Caco-2 (cell line): ENCODE results near the gene PLEKHA1. TPM values are rescaled to one million over a fixed set of nuclear protein-coding genes. Genes with fewer than 3 reads are reported as not detected.

ENCODE experiments used
- BruUV-seq: library from RNA; stranded (reverse); fragments of 400-500 nt; replicated peaks from 2 replicates; lab custom pipeline; 2021; lab: Mats Ljungman, UMichigan
- CTCF ChIA-PET: fragments of 300-600 bp; sonication (Branson Sonifier 250); formaldehyde crosslinking; loops from one replicate; lab custom pipeline; 2022; ENCODE audit warnings: antibody characterized with exemption; lab: Charles Lee
- POLR2A ChIA-PET: fragments of 300-600 bp; sonication (Branson Sonifier 250); formaldehyde crosslinking; loops from one replicate; lab custom pipeline; 2022; ENCODE audit warnings: antibody characterized with exemption; lab: Charles Lee
- DNase-seq, 2 experiments: peaks; one replicate each; pipeline versions ENCODE4 v3.0.0 to v3.0.0-alpha.2; 2020 to 2022
- H3K27me3 ChIP-seq: replicated peaks from 2 replicates; pipeline ENCODE4 v1.6.0; 2011; ENCODE audit warnings: low read length; ENCODE audit not compliant: control insufficient read depth, insufficient read depth
- H3K36me3 ChIP-seq: 2 replicates; pipeline ENCODE4 v1.5.1; 2011; ENCODE audit warnings: low read length; ENCODE audit not compliant: control insufficient read depth, insufficient read depth
- H3K4me1 ChIP-seq: fragments of 250-450 bp; sonication (Bioruptor Pico); 2 replicates; pipeline ENCODE4 v1.5.1; 2020; ENCODE audit warnings: mild to moderate bottlenecking
- H3K4me3 ChIP-seq: 2 replicates; pipeline ENCODE4 v1.5.1; 2011; ENCODE audit warnings: low read depth, mild to moderate bottlenecking, control low read depth, low read length
- H3K9me3 ChIP-seq: fragments of 250-450 bp; sonication (Bioruptor Pico); 2 replicates; pipeline ENCODE4 v1.5.1; 2020; ENCODE audit warnings: mild to moderate bottlenecking, moderate library complexity
- H3K27ac Mint-ChIP-seq: one replicate; pipeline ENCODE4 v1.8.0; 2022; ENCODE audit warnings: mixed read lengths; ENCODE audit not compliant: unreplicated experiment
- H3K27me3 Mint-ChIP-seq: one replicate; pipeline ENCODE4 v1.8.0; 2022; ENCODE audit warnings: mixed read lengths; ENCODE audit not compliant: insufficient read depth, unreplicated experiment
- H3K36me3 Mint-ChIP-seq: one replicate; pipeline ENCODE4 v1.8.0; 2022; ENCODE audit warnings: mild to moderate bottlenecking, mixed read lengths; ENCODE audit not compliant: insufficient read depth, unreplicated experiment
- H3K4me1 Mint-ChIP-seq: one replicate; pipeline ENCODE4 v1.8.0; 2022; ENCODE audit warnings: low read depth, mixed read lengths; ENCODE audit not compliant: unreplicated experiment
- H3K4me3 Mint-ChIP-seq: one replicate; pipeline ENCODE4 v1.8.0; 2022; ENCODE audit warnings: mild to moderate bottlenecking, moderate library complexity, mixed read lengths; ENCODE audit not compliant: unreplicated experiment
- H3K9me3 Mint-ChIP-seq: one replicate; pipeline ENCODE4 v1.8.0; 2022; ENCODE audit warnings: mixed read lengths; ENCODE audit not compliant: unreplicated experiment
- CTCF ChIP-seq, 2 experiments: fragments of 200-600 bp in 1 of 2; IDR thresholded peaks; 1 replicate in 1 of 2; 2 replicates in 1 of 2; pipeline versions ENCODE4 v1.5.1 to v1.8.0; 2011 to 2022; ENCODE audit warnings: antibody characterized with exemption in 1 of 2, control low read depth in 1 of 2, inconsistent platforms in 1 of 2, low read depth in 1 of 2, low read length in 1 of 2, mild to moderate bottlenecking in 1 of 2, moderate library complexity in 1 of 2; ENCODE audit not compliant: insufficient read depth in 1 of 2, severe bottlenecking in 1 of 2, unreplicated experiment in 1 of 2
- intact Hi-C: fragments of 100-400 bp; cut with micrococcal nuclease; formaldehyde crosslinking; loops from one replicate; pipeline ENCODE4 v1.10.0; 2022; ENCODE audit not compliant: unreplicated experiment
- total RNA-seq: library from RNA; stranded (reverse); gene quantifications from 2 replicates; pipeline ENCODE4 v1.2.3, GENCODE V29; 2022

Gene PLEKHA1
- total RNA-seq, 1 experiment from 2014 or later = 48.4 TPM

GRCh38 chr10:122329416-122329815, 45.1 kb upstream of the PLEKHA1 start:
- Mint-ChIP-seq H3K36me3 (no peaks in the 10 kb centered on the region), H3K9me3 (peaks cover 9% of the 10 kb centered on the region)
- intact Hi-C loops = no loop called here

GRCh38 chr10:122331100-122331499, 43.4 kb upstream of the PLEKHA1 start:
- peaks cover 16% of the 10 kb centered on the region for H3K4me1 Mint-ChIP-seq
- POLR2A ChIA-PET = no interaction called here

More at GRCh38 chr10:122329416-122329815, 45.1 kb upstream of the PLEKHA1 start:
- Mint-ChIP-seq H3K27me3 (no peaks in the 10 kb centered on the region), H3K4me1 (peaks cover 16% of the 10 kb centered on the region), H3K27ac (no peak overlapping the region), H3K4me3 (no peak overlapping the region)
- ChIA-PET POLR2A (no interaction called here), CTCF (no interaction called here)
- no TSS peak for BruUV-seq
- Histone ChIP-seq H3K36me3 (no peaks in the 10 kb centered on the region), H3K4me3 (no peak overlapping the region), H3K4me1 (peaks cover 15% of the 10 kb centered on the region; the same call in 1 of the 2 replicates), H3K27me3 (no peaks in the 10 kb centered on the region), H3K9me3 (no peaks in the 10 kb centered on the region)
- TF ChIP-seq CTCF (IDR thresholded peaks at IDR 0.05; ENCODE audit: insufficient read depth in 1 of 2, low read depth in 1 of 2, low read length in 1 of 2, severe bottlenecking in 1 of 2, unreplicated experiment in 1 of 2) = no peak
- no peak for DNase-seq

More at GRCh38 chr10:122331100-122331499, 43.4 kb upstream of the PLEKHA1 start:
- no peaks in the 10 kb centered on the region for H3K9me3 Mint-ChIP-seq
- DNase-seq = no peak
- H3K27ac Mint-ChIP-seq = peak overlapping the region; percentile 27
- Histone ChIP-seq H3K9me3 (no peaks in the 10 kb centered on the region), H3K27me3 (no peaks in the 10 kb centered on the region), H3K4me1 (peaks cover 15% of the 10 kb centered on the region; the same call in 1 of the 2 replicates), H3K4me3 (no peak overlapping the region), H3K36me3 (no peaks in the 10 kb centered on the region)
- H3K27me3 Mint-ChIP-seq = no peaks in the 10 kb centered on the region
- TF ChIP-seq CTCF (IDR thresholded peaks at IDR 0.05; ENCODE audit: insufficient read depth in 1 of 2, low read depth in 1 of 2, low read length in 1 of 2, severe bottlenecking in 1 of 2, unreplicated experiment in 1 of 2) = no peak
- intact Hi-C loops = loop anchor here (2.0 kb wide), 1 partner anchor 20 kb away; no protein-coding TSS in a partner anchor
- CTCF ChIA-PET = no interaction called here
- peak overlapping the region; percentile 56 for H3K4me3 Mint-ChIP-seq
- no peaks in the 10 kb centered on the region for H3K36me3 Mint-ChIP-seq
- BruUV-seq = TSS peak; percentile 47
